ENCODE results near the gene LUZP1. TPM values are rescaled to one million over a fixed set of nuclear protein-coding genes. Genes with fewer than 3 reads are reported as not detected.

LUZP1 gene
- total RNA-seq, 2 donors from 2014 or later = 43.5 to 49.4 TPM

- H3K36me3 Mint-ChIP-seq (ENCODE audit: low read depth) = peaks cover 2% of the 10 kb centered on the region
Observed at GRCh38 chr1:23167353-23168078, 1.1 kb downstream of the LUZP1 start.

GRCh38 chr1:23166854-23167253, 1.8 kb downstream of the LUZP1 start:
- Histone ChIP-seq H3K36me3 (ENCODE audit: control insufficient read depth, insufficient read depth, low read length) (peaks cover 8% of the 10 kb centered on the region), H3K4me1 (ENCODE audit: control insufficient read depth, insufficient read depth, low read length) (no peaks in the 10 kb centered on the region), H3K27ac (ENCODE audit: low read depth, low read length) (no peak overlapping the region), H3K4me3 (ENCODE audit: low read length) (peak overlapping the region; percentile 95), H3K9me3 (ENCODE audit: control insufficient read depth, low read length) (no peaks in the 10 kb centered on the region), H3K9ac (ENCODE audit: extremely low read depth, low read length, poor library complexity, severe bottlenecking) (peak overlapping the region; percentile 94), H3K27me3 (ENCODE audit: control insufficient read depth, insufficient read depth, low read length, poor library complexity, severe bottlenecking) (no peaks in the 10 kb centered on the region)
- peak overlapping the region; percentile 92 for H3K4me3 Mint-ChIP-seq
- no peak for DNase-seq
- H3K36me3 Mint-ChIP-seq (ENCODE audit: low read depth) = peaks cover 2% of the 10 kb centered on the region
- H3K4me1 Mint-ChIP-seq = peaks cover 10% of the 10 kb centered on the region
- no peaks in the 10 kb centered on the region for H3K9me3 Mint-ChIP-seq
- no peak for TF ChIP-seq CTCF (conservative IDR thresholded peaks at IDR 0.05)
- peak overlapping the region; percentile 90 for H3K27ac Mint-ChIP-seq
- H3K27me3 Mint-ChIP-seq (ENCODE audit: insufficient read depth) = peaks cover 5% of the 10 kb centered on the region

More at GRCh38 chr1:23167353-23168078, 1.1 kb downstream of the LUZP1 start:
- Mint-ChIP-seq H3K27me3 (ENCODE audit: insufficient read depth) (peaks cover 5% of the 10 kb centered on the region), H3K4me1 (peaks cover 10% of the 10 kb centered on the region), H3K27ac (peak overlapping the region; percentile 90), H3K4me3 (peak overlapping the region; percentile 92), H3K9me3 (no peaks in the 10 kb centered on the region)
- peak overlapping the region; percentile 93 for H3K27ac ChIP-seq (ENCODE audit: low read depth, low read length)
- 0% methylated on average over 18 to 45 of the region's 45 CpGs for WGBS, 2 experiments (ENCODE audit: insufficient coverage in 1 of 2, insufficient read length in 1 of 2)
- peak overlapping the region; percentile 94 for H3K9ac ChIP-seq (ENCODE audit: extremely low read depth, low read length, poor library complexity, severe bottlenecking)
- no peaks in the 10 kb centered on the region for H3K27me3 ChIP-seq (ENCODE audit: control insufficient read depth, insufficient read depth, low read length, poor library complexity, severe bottlenecking)
- peak; percentile 84 for DNase-seq
- TF ChIP-seq CTCF (conservative IDR thresholded peaks at IDR 0.05) = no peak
- H3K4me3 ChIP-seq (ENCODE audit: low read length) = peak overlapping the region; percentile 95
- H3K4me1 ChIP-seq (ENCODE audit: control insufficient read depth, insufficient read depth, low read length) = no peaks in the 10 kb centered on the region
- peaks cover 8% of the 10 kb centered on the region for H3K36me3 ChIP-seq (ENCODE audit: control insufficient read depth, insufficient read depth, low read length)
- no peaks in the 10 kb centered on the region for H3K9me3 ChIP-seq (ENCODE audit: control insufficient read depth, low read length)

- Mint-ChIP-seq H3K27me3 (ENCODE audit: insufficient read depth) (no peaks in the 10 kb centered on the region), H3K36me3 (ENCODE audit: low read depth) (peaks cover 2% of the 10 kb centered on the region), H3K9me3 (no peaks in the 10 kb centered on the region), H3K4me3 (no peak overlapping the region), H3K27ac (no peak overlapping the region), H3K4me1 (peaks cover 7% of the 10 kb centered on the region)
- no peak for TF ChIP-seq CTCF (conservative IDR thresholded peaks at IDR 0.05)
- Histone ChIP-seq H3K4me3 (ENCODE audit: low read length) (no peak overlapping the region), H3K9me3 (ENCODE audit: control insufficient read depth, low read length) (no peaks in the 10 kb centered on the region), H3K27me3 (ENCODE audit: control insufficient read depth, insufficient read depth, low read length, poor library complexity, severe bottlenecking) (no peaks in the 10 kb centered on the region), H3K4me1 (ENCODE audit: control insufficient read depth, insufficient read depth, low read length) (no peaks in the 10 kb centered on the region), H3K9ac (ENCODE audit: extremely low read depth, low read length, poor library complexity, severe bottlenecking) (no peak overlapping the region), H3K27ac (ENCODE audit: low read depth, low read length) (no peak overlapping the region), H3K36me3 (ENCODE audit: control insufficient read depth, insufficient read depth, low read length) (peaks cover 8% of the 10 kb centered on the region)
- 97 to 100% methylated on average over 1 to 3 of the region's 3 CpGs for WGBS, 2 experiments (ENCODE audit: insufficient coverage in 1 of 2, insufficient read length in 1 of 2)
- DNase-seq = no peak
Observed at GRCh38 chr1:23163395-23163794, 5.3 kb downstream of the LUZP1 start.
